Testis (tissue), 3 donors: ENCODE measurements around the gene REV1. TPM values are rescaled to one million over a fixed set of nuclear protein-coding genes. Genes with fewer than 3 reads are reported as not detected.
"Not testable (repeated sequence)": the region's sequence is repeated elsewhere in the genome, so short reads cannot be mapped to it uniquely, and the experiment has no call there.

Source experiments
- DNase-seq: peaks from one replicate; pipeline ENCODE4 v3.0.0-alpha.2; 2019
- H3K27ac ChIP-seq, 2 donors: fragments of 200-600 bp; sonication (generic); one replicate each; pipeline ENCODE4 v1.5.1; 2019
- H3K27me3 ChIP-seq: fragments of 200-600 bp; sonication (generic); one replicate; pipeline ENCODE4 v1.5.1; 2019
- H3K36me3 ChIP-seq: fragments of 200-600 bp; sonication (generic); one replicate; pipeline ENCODE4 v1.5.1; 2017; ENCODE audit warnings: low read depth; ENCODE audit errors: missing control alignments
- H3K4me1 ChIP-seq: fragments of 200-600 bp; sonication (generic); one replicate; pipeline ENCODE4 v1.5.1; 2019
- H3K4me3 ChIP-seq, 2 donors: fragments of 200-600 bp; sonication (generic); one replicate each; pipeline ENCODE4 v1.5.1; 2017 to 2019
- H3K9me3 ChIP-seq: fragments of 200-600 bp; sonication (generic); one replicate; pipeline ENCODE4 v1.5.1; 2017
- POLR2A ChIP-seq: fragments of 450-650 bp; IDR thresholded peaks from one replicate; pipeline ENCODE4 v1.6.1; 2017; ENCODE audit warnings: antibody characterized with exemption, mild to moderate bottlenecking, moderate library complexity
- WGBS, 2 donors: methylation state at CpG; one replicate each; pipeline ENCODE4 v1.1.5; 2018; 5-methylcytosine and 5-hydroxymethylcytosine counted together
- intact Hi-C: fragments of 100-400 bp; cut with DNase I; formaldehyde crosslinking; loops from one replicate; pipeline ENCODE4 v1.15.1; 2023; ENCODE audit warnings: low total_unique reads
- polyA plus RNA-seq: library from polyadenylated mRNA; stranded (reverse); fragments of 350-450 nt; fragmentation: Illumina TruSeq; extraction: RNeasy Lipid Tissue Mini Kit (QIAGEN cat#74804); gene quantifications from one replicate; pipeline ENCODE4 v1.2.3, GENCODE V29; 2014; ENCODE audit warnings: low read depth, low replicate concordance; ENCODE audit not compliant: insufficient read depth
- total RNA-seq, 2 donors: library from RNA; depleted of rRNA; stranded (reverse); fragments of >200 nt; gene quantifications; one replicate each; pipeline ENCODE4 v1.2.3, GENCODE V29; 2016
- TF ChIP-seq, protein P1 (sequence below), 3 experiments: fragments of 450-650 bp in 2 of 3; fragments of 200-600 bp in 1 of 3; sonication (generic) in 1 of 3; IDR thresholded peaks; one replicate each; pipeline ENCODE4 v1.5.1; 2016 to 2019; ENCODE audit warnings: antibody characterized with exemption in 3 of 3, mild to moderate bottlenecking in 2 of 3, moderate library complexity in 1 of 3

REV1 gene
- total and polyA plus RNA-seq, 3 donors from 2014 or later = 34.9 to 79.5 (median 73.5) TPM

- no peaks in the 10 kb centered on the region for H3K9me3 ChIP-seq
- DNase-seq = no peak
- H3K27me3 ChIP-seq = no peaks in the 10 kb centered on the region
- H3K4me1 ChIP-seq = no peaks in the 10 kb centered on the region
- no peaks in the 10 kb centered on the region for H3K36me3 ChIP-seq
- intact Hi-C loops = no loop called here
- no peak overlapping the region for H3K4me3 ChIP-seq
- H3K27ac ChIP-seq = no peak overlapping the region
- TF ChIP-seq POLR2A = no peak
- TF ChIP-seq, protein P1, sequence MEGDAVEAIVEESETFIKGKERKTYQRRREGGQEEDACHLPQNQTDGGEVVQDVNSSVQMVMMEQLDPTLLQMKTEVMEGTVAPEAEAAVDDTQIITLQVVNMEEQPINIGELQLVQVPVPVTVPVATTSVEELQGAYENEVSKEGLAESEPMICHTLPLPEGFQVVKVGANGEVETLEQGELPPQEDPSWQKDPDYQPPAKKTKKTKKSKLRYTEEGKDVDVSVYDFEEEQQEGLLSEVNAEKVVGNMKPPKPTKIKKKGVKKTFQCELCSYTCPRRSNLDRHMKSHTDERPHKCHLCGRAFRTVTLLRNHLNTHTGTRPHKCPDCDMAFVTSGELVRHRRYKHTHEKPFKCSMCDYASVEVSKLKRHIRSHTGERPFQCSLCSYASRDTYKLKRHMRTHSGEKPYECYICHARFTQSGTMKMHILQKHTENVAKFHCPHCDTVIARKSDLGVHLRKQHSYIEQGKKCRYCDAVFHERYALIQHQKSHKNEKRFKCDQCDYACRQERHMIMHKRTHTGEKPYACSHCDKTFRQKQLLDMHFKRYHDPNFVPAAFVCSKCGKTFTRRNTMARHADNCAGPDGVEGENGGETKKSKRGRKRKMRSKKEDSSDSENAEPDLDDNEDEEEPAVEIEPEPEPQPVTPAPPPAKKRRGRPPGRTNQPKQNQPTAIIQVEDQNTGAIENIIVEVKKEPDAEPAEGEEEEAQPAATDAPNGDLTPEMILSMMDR (IDR thresholded peaks at IDR 0.05) = no peak
Measured at GRCh38 chr2:99356853-99357252, 133.0 kb downstream of the REV1 start.

DNA sequence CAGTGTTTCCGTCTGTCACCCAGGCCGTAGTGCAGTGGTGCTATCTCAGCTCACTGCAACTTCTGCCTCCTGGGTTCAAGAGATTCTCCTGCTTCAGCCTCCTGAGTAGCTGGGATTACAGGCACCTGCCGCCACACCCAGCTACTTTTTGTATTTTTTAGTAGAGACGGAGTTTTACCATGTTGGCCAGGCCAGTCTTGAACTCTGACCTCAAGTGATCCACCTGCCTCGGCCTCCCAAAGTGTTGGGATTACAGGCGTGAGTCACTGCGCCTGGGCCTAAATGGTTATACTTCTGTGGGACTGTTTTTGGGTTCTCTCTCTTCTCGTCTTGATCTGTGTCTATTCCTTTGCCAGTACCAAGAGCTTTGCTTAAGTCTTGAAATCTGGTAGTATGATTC lies 135.0 kb downstream of the REV1 start:
- 93 to 96% methylated on average over 8 of the region's 8 CpGs for WGBS, 2 donors
- H3K9me3 ChIP-seq, DNase-seq, H3K27me3 ChIP-seq, intact Hi-C loops, H3K4me3 ChIP-seq, H3K36me3 ChIP-seq, H3K27ac ChIP-seq, H3K4me1 ChIP-seq: not testable (repeated sequence)

DNA sequence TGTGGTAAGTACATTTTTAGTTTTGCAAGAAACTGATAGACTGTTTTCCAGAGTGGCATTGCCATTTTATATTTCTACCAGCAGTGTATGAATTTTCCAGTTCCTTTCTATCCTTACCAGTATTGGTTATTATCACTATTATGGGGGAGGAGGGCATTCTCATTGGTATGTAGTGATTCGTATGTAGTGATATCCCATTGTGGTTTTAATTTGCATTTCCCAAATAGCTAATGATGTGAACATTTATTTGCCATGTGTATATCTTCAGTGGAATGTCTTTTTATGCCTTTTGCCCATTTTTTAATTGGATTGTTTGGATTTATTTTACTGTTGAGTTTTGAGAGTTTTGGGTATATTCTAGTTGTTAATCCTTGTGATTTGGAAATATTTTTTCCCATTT lies 135.7 kb downstream of the REV1 start:
- WGBS, 2 donors = 83 to 85% methylated on average over 1 of the region's 1 CpG
- Histone ChIP-seq H3K4me1 (no peaks in the 10 kb centered on the region), H3K4me3 (no peak overlapping the region), H3K36me3 (no peaks in the 10 kb centered on the region), H3K27ac (no peak overlapping the region), H3K27me3 (no peaks in the 10 kb centered on the region), H3K9me3 (no peaks in the 10 kb centered on the region)
- TF ChIP-seq, protein P1 (IDR thresholded peaks at IDR 0.05) = no peak
- no peak for TF ChIP-seq POLR2A
- intact Hi-C loops = no loop called here
- no peak for DNase-seq

Other genes with a start within 250 kb of the REV1 start
- gene LYG2, start 234.4 kb downstream of the REV1 start, total RNA-seq = 1 to 10 TPM in 1 of 2 donors, under 1 TPM in 1; 0.43 to 1.7 TPM
- gene LYG2, start 234.4 kb downstream of the REV1 start, polyA plus RNA-seq = not detected
- 1 to 10 TPM; 3.3 to 5.8 TPM for gene LYG1, start 188.8 kb downstream of the REV1 start, total RNA-seq
- 2.9 TPM for gene LYG1, start 188.8 kb downstream of the REV1 start, polyA plus RNA-seq
- 10 to 100 TPM; 31.5 to 38.4 TPM for gene TXNDC9, start 153.7 kb downstream of the REV1 start, total RNA-seq
- gene TXNDC9, start 153.7 kb downstream of the REV1 start, polyA plus RNA-seq = 29.2 TPM
- gene EIF5B, start 152.6 kb downstream of the REV1 start, total RNA-seq = 10 to 100 TPM; 38.1 to 66.8 TPM
- gene EIF5B, start 152.6 kb downstream of the REV1 start, polyA plus RNA-seq = 12.2 TPM